Activated CD4-positive, alpha-beta T cell treated with anti-CD3 and anti-CD28 coated beads, Interleukin-2, amount 50 U/mL, for 1 hour (primary cell): ENCODE results near the gene COX7A2L.
"Not testable (repeated sequence)": the region's sequence is repeated elsewhere in the genome, so short reads cannot be mapped to it uniquely, and the experiment has no call there.

Source experiments
- DNase-seq: peaks from one replicate; pipeline ENCODE4 v3.0.0-alpha.2; 2020

COX7A2L gene

GRCh38 chr2:42338567-42339190 is 22.3 kb downstream of the COX7A2L start:
- no peak for DNase-seq

- DNase-seq = no peak
Measured at GRCh38 chr2:42337846-42338566, 23.0 kb downstream of the COX7A2L start.

- DNase-seq = no peak
Measured at GRCh38 chr2:42337356-42337820, 23.6 kb downstream of the COX7A2L start.

GRCh38 chr2:42336361-42336965 is 24.6 kb downstream of the COX7A2L start:
- DNase-seq = no peak

GRCh38 chr2:42335514-42336104 is 25.4 kb downstream of the COX7A2L start:
- DNase-seq = no peak

DNA sequence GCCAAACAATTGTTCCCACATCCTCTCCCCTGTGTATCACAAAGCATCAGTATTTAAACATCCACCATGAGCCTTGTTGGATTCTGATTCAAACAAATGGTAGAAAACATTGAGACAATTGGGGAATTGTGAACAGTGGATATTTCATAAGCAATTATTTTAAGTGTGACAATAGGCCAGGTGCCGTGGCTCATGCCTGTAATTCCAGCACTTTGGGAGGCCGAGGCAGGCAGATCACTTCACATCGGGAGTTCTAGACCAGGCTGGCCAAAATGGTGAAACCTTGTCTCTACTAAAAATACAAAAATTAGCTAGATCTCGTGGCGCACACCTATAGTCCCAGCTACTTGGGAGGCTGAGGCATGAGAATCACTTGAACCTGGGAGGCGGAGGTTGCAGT is 26.2 kb downstream of the COX7A2L start:
- not testable (repeated sequence) for DNase-seq

- no peak for DNase-seq
Measured at GRCh38 chr2:42334220-42334619, 26.8 kb downstream of the COX7A2L start.

GRCh38 chr2:42333579-42333978 is 27.4 kb downstream of the COX7A2L start:
- no peak for DNase-seq

GRCh38 chr2:42332575-42332974 is 28.4 kb downstream of the COX7A2L start:
- no peak for DNase-seq

- no peak for DNase-seq
Measured at GRCh38 chr2:42331569-42332284, 29.3 kb downstream of the COX7A2L start.

- DNase-seq = no peak
Measured at GRCh38 chr2:42329736-42330135, 31.3 kb downstream of the COX7A2L start.

GRCh38 chr2:42328923-42329322 is 32.1 kb downstream of the COX7A2L start:
- DNase-seq = no peak

DNA sequence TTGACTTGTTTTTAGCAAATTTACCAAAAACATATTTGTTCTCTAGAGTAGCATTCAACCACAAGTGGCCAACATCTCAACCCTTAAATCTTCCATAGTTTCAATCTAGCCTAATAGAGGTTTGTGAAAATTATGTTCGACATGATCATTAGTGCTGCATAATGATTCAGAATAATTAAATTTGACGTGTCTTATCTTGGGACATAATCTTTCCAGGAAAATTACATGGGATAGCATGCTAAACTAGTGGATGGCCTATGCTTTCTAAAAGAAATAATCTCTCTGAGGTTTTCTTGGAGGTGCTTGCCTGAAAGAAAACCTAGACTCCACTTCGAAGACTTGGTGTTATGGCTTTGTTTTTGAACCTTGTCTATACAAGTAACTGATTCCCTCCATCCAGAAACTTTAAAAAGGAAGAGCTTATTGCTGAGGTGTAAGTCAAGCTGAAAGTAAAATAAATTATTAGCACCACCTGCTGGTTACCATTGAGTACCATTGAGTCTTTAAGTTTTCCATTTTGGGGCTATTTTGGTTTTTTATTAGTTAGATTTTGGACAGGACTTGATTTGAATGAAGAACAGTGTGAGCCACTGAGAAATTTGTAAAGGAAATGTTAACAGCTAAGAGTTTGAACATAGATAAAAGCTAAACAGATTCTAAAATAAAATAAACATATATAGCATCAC is 32.7 kb downstream of the COX7A2L start:
- no peak for DNase-seq

GRCh38 chr2:42327125-42327524 is 33.9 kb downstream of the COX7A2L start:
- DNase-seq = no peak

DNA sequence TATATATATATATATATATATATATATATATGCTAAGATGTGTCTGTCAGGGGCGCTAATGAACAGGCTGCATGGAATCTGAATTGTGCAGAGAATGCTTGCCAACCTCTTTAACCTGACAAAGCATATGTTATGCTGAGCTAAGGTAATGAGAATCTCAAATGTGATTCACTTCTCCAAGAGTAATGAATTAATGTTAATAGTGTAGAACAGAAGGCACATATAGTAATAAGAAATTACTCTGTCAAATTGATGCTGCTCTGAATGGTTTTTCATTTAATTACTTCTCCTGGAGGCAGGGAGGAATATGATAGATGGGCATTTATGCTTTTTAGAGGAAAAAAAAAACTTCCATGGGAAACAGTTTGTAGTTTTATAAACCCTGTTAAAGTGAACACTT is 35.4 kb downstream of the COX7A2L start:
- DNase-seq = no peak

- DNase-seq = no peak
Measured at GRCh38 chr2:42324949-42325348, 36.1 kb downstream of the COX7A2L start.

- DNase-seq = no peak
Measured at GRCh38 chr2:42324244-42324643, 36.8 kb downstream of the COX7A2L start.

GRCh38 chr2:42321452-42322064 is 39.5 kb downstream of the COX7A2L start:
- DNase-seq = no peak

DNA sequence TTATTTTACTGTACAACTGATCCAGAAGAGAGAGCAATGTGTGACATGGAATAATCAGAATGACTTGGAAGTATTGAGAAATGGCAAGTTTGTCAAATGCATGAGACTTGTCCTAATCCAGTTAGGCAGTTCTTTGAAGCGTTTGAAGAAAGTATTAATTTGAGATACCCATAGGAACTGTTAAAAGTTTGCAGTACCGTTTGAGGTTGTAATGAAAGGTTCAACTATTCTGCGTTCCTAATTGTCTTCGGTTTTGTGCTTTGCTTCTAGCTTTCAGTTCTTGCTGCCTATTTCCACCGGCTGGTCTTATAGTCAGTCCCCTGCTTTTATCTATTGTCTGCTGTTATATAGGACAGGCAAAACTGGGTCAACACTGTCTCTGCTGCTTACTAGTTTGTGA is 41.8 kb downstream of the COX7A2L start:
- no peak for DNase-seq

DNA sequence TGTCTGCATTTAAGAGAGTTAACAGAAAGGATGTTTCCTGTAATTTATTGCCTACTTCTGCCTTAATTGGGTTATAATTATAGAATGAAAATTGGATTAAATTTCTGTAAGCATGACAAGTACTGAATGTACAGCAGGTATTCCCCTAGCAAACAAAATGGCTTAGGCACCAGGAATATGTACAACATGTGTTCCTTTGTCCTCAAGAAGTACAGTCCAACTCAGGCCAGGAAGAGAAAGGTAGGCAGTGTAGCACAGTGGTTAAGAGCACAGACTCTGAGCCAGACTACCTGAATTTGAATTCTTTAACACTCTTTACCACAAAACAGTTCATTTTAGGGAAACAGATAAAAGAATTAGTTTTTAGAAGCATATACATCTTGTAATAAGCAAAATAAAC is 43.1 kb downstream of the COX7A2L start:
- DNase-seq = no peak

GRCh38 chr2:42317486-42317885 is 43.5 kb downstream of the COX7A2L start:
- no peak for DNase-seq

GRCh38 chr2:42316910-42317309 is 44.1 kb downstream of the COX7A2L start:
- no peak for DNase-seq
